NT2/D1 (cell line): ENCODE measurements around the gene ACKR3.

ENCODE experiments used
- SUZ12 ChIP-seq: IDR thresholded peaks from 2 replicates; pipeline ENCODE4 v1.6.1; 2011; ENCODE audit not compliant: insufficient read length, insufficient read depth; ENCODE audit errors: extremely low read depth
- YY1 ChIP-seq: IDR thresholded peaks from 2 replicates; pipeline ENCODE4 v1.6.1; 2011; ENCODE audit not compliant: insufficient read length, insufficient read depth
- ZNF274 ChIP-seq: IDR thresholded peaks from 2 replicates; pipeline ENCODE4 v1.6.1; 2011; ENCODE audit warnings: mild to moderate bottlenecking, low read depth, low read length

GRCh38 chr2:236550701-236551465, 18.7 kb upstream of the ACKR3 start:
- TF ChIP-seq ZNF274: no peak
- TF ChIP-seq YY1: no peak
- no peak for TF ChIP-seq SUZ12
